Sigmoid colon (tissue), 7 donors: ENCODE data around the gene LDLRAD3. TPM values are rescaled to one million over a fixed set of nuclear protein-coding genes. Genes with fewer than 3 reads are reported as not detected.

Source experiments
- DNase-seq: peaks from one replicate; pipeline ENCODE4 v3.0.0-alpha.2; 2019
- H3K27ac ChIP-seq, 4 donors: fragments of 200-600 bp; sonication (generic); one replicate each; pipeline ENCODE4 v1.5.1; 2016 to 2019; ENCODE audit warnings: mild to moderate bottlenecking in 1 of 4
- H3K27me3 ChIP-seq, 3 donors: fragments of 200-600 bp; sonication (generic); one replicate each; pipeline ENCODE4 v1.5.1; 2019; ENCODE audit warnings: mild to moderate bottlenecking in 1 of 3
- H3K36me3 ChIP-seq, 4 donors: fragments of 200-600 bp; sonication (generic); one replicate each; pipeline ENCODE4 v1.5.1; 2016 to 2019
- H3K4me1 ChIP-seq, 4 donors: fragments of 200-600 bp; sonication (generic); one replicate each; pipeline ENCODE4 v1.5.1; 2017 to 2019
- H3K4me3 ChIP-seq, 4 donors: fragments of 200-600 bp; sonication (generic); one replicate each; pipeline ENCODE4 v1.5.1; 2017 to 2019; ENCODE audit warnings: mild to moderate bottlenecking in 2 of 4, moderate library complexity in 1 of 4
- H3K9me3 ChIP-seq, 4 donors: fragments of 200-600 bp in 3 of 4; sonication (generic) in 3 of 4; one replicate each; pipeline versions ENCODE4 v1.5.1 to v1.6.1; 2013 to 2019
- EP300 ChIP-seq, 4 donors: sonication (generic); formaldehyde crosslinking; IDR thresholded peaks; one replicate each; pipeline ENCODE4 v1.6.1; 2017; ENCODE audit warnings: antibody characterized with exemption in 4 of 4
- POLR2A ChIP-seq, 2 donors: fragments of 450-650 bp; IDR thresholded peaks; one replicate each; pipeline ENCODE4 v1.6.1; 2016; ENCODE audit warnings: antibody characterized with exemption in 2 of 2, mild to moderate bottlenecking in 2 of 2, moderate library complexity in 2 of 2
- POLR2AphosphoS5 ChIP-seq, 4 donors: sonication (generic); formaldehyde crosslinking; IDR thresholded peaks; one replicate each; pipeline ENCODE4 v1.6.1; 2017; ENCODE audit warnings: antibody characterized with exemption in 4 of 4
- WGBS, 2 donors: extraction: QIAGEN DNeasy Blood & Tissue Kit; methylation state at CpG; one replicate each; pipeline ENCODE4 v1.1.7; 2013; 5-methylcytosine and 5-hydroxymethylcytosine counted together
- intact Hi-C: fragments of 100-400 bp; cut with DNase I; formaldehyde crosslinking; loops from one replicate; pipeline ENCODE4 v1.15.1; 2023
- polyA plus RNA-seq, 3 donors: library from polyadenylated mRNA; stranded (reverse); fragments of 200-250 nt; gene quantifications; one replicate each; pipeline ENCODE4 v1.2.3, GENCODE V29; 2013
- total RNA-seq, 4 donors: library from RNA; depleted of rRNA; stranded (reverse); fragments of >200 nt; gene quantifications; one replicate each; pipeline ENCODE4 v1.1.0, GENCODE V29; 2016
- TF ChIP-seq, protein P1 (sequence below), 4 experiments: fragments of 450-650 bp in 3 of 4; fragments of 200-600 bp in 1 of 4; IDR thresholded peaks; one replicate each; pipeline ENCODE4 v1.5.1; 2016 to 2019; ENCODE audit warnings: antibody characterized with exemption in 4 of 4, mild to moderate bottlenecking in 3 of 4, moderate library complexity in 2 of 4
- donor health status: healthy with polysubstance abuse.
- donor health status: Bipolar disorder and iron deficiency.
- donor health status: healthy.

Gene LDLRAD3
- total and polyA plus RNA-seq, 7 donors: 0.23 to 23.4 (median 10.2) TPM

DNA sequence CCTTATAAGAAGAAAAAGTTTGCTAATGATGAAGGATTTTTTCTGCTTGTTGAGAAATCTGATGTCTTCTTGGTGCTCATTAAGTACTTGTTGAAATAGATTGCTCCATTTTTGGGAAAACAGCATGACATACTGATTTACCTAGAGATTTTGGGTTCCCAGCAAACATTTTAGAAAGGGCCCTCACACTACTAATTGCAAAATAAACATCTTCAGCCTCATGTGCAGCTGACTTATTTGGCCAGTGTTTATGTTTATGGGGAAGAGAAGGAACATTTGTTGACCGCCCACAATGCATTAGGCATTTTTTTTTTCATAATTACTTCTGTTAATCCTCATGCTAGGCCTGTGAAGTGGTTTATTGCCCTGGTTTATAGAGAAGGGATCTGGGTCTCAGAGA, 40.1 kb downstream of the LDLRAD3 start:
- Histone ChIP-seq H3K4me3 (no peak overlapping the region), H3K4me1 (peaks cover 0 to 29% (median 18%) of the 10 kb centered on the region in 4 donors), H3K27ac (no peak overlapping the region), H3K36me3 (no peaks in the 10 kb centered on the region), H3K9me3 (no peaks in the 10 kb centered on the region), H3K27me3 (no peaks in the 10 kb centered on the region)
- DNase-seq: no peak
- TF ChIP-seq EP300 (IDR thresholded peaks at IDR 0.05) (no peak), POLR2AphosphoS5 (IDR thresholded peaks at IDR 0.05) (no peak), POLR2A (IDR thresholded peaks at IDR 0.05) (no peak)
- intact Hi-C loops: no loop called here
- WGBS, 2 donors: 81 to 87% methylated on average over 1 of the region's 1 CpG

- Histone ChIP-seq H3K4me3 (no peak overlapping the region), H3K4me1 (peaks cover 0 to 15% (median 9%) of the 10 kb centered on the region in 4 donors), H3K36me3 (no peaks in the 10 kb centered on the region), H3K27me3 (no peaks in the 10 kb centered on the region), H3K9me3 (no peaks in the 10 kb centered on the region), H3K27ac (no peak overlapping the region)
- DNase-seq: no peak
- no peak for TF ChIP-seq POLR2AphosphoS5 (IDR thresholded peaks at IDR 0.05)
- TF ChIP-seq, protein P1, sequence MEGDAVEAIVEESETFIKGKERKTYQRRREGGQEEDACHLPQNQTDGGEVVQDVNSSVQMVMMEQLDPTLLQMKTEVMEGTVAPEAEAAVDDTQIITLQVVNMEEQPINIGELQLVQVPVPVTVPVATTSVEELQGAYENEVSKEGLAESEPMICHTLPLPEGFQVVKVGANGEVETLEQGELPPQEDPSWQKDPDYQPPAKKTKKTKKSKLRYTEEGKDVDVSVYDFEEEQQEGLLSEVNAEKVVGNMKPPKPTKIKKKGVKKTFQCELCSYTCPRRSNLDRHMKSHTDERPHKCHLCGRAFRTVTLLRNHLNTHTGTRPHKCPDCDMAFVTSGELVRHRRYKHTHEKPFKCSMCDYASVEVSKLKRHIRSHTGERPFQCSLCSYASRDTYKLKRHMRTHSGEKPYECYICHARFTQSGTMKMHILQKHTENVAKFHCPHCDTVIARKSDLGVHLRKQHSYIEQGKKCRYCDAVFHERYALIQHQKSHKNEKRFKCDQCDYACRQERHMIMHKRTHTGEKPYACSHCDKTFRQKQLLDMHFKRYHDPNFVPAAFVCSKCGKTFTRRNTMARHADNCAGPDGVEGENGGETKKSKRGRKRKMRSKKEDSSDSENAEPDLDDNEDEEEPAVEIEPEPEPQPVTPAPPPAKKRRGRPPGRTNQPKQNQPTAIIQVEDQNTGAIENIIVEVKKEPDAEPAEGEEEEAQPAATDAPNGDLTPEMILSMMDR (IDR thresholded peaks at IDR 0.05): no peak
- TF ChIP-seq EP300 (IDR thresholded peaks at IDR 0.05): no peak
- no peak for TF ChIP-seq POLR2A (IDR thresholded peaks at IDR 0.05)
- intact Hi-C loops: no loop called here
- WGBS, 2 donors: 76 to 93% methylated on average over 3 of the region's 3 CpGs
Measured at GRCh38 chr11:35986947-35987346, 43.1 kb downstream of the LDLRAD3 start.

DNA sequence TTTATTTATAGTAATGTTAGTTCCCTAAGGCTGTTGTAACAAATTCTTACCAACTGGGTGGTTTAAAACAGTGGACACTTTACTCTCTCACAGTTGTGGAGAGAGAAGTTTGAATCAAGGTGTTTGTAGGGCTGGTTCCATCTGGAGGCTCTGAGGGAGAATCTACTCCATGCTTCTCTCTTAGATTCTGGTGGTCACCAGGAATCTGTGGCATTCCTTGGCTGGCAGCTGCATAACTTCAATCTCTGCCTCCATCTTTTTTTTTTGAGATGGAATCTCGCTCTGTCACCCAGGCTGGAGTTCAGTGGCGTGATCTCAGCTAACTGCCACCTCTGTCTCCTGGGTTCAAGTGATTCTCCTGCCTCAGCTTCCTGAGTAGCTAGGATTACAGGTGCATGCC, 46.3 kb downstream of the LDLRAD3 start:
- H3K4me3 ChIP-seq: no peak overlapping the region
- 84 to 89% methylated on average over 2 of the region's 2 CpGs for WGBS, 2 donors
- no peak for DNase-seq
- no peak overlapping the region for H3K27ac ChIP-seq
- no peaks in the 10 kb centered on the region for H3K9me3 ChIP-seq
- H3K36me3 ChIP-seq: no peaks in the 10 kb centered on the region
- intact Hi-C loops: no loop called here
- H3K4me1 ChIP-seq: peaks cover 0 to 9% (median 0%) of the 10 kb centered on the region in 4 donors
- no peaks in the 10 kb centered on the region for H3K27me3 ChIP-seq
- TF ChIP-seq POLR2AphosphoS5 (IDR thresholded peaks at IDR 0.05): no peak
- TF ChIP-seq, protein P1 (IDR thresholded peaks at IDR 0.05): no peak
- TF ChIP-seq POLR2A (IDR thresholded peaks at IDR 0.05): no peak
- TF ChIP-seq EP300 (IDR thresholded peaks at IDR 0.05): no peak

DNA sequence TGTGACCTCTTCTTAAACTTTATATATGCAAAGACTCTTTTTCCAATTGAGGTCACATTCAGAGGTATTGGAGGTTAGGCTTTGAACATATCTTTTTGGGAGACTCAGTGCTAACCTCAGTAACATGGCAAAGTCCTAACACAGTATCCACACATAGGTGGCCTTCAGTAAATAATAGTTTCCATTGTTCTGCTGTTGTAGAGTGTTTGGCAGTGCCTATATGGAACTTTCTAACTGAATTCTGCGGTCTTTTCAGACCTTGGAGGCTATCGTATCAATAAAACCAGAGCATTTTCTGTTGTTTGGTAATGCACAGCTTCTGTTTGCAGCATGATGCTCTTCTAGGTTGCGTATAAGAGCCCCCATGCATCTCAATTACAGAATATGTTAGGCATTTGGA, 47.0 kb downstream of the LDLRAD3 start:
- Histone ChIP-seq H3K27ac (no peak overlapping the region), H3K27me3 (no peaks in the 10 kb centered on the region), H3K4me1 (peaks cover 0 to 9% (median 0%) of the 10 kb centered on the region in 4 donors), H3K36me3 (no peaks in the 10 kb centered on the region), H3K9me3 (no peaks in the 10 kb centered on the region), H3K4me3 (no peak overlapping the region)
- TF ChIP-seq EP300 (IDR thresholded peaks at IDR 0.05) (no peak), POLR2A (IDR thresholded peaks at IDR 0.05) (no peak), POLR2AphosphoS5 (IDR thresholded peaks at IDR 0.05) (no peak)
- TF ChIP-seq, protein P1 (IDR thresholded peaks at IDR 0.05): no peak
- 93 to 96% methylated on average over 3 of the region's 3 CpGs for WGBS, 2 donors
- intact Hi-C loops: no loop called here
- no peak for DNase-seq

DNA sequence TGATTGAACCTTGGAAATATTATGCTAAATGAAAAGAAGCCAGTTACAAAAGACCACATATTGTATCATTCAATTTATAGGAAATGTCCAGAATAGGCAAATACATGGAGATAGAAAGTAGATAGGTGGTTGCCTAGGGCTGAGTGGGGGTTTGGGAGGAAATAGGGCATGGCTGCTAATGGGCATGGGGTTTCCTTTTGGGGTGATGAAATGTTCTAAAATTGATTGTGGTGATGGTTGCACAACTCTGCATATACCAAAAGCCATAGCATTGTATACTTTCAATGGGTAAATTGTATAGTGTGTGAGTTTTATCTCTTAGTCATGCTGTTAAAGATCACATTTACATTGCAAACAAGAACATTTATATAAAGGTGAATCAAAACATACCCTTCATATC, 48.7 kb downstream of the LDLRAD3 start:
- TF ChIP-seq POLR2AphosphoS5 (IDR thresholded peaks at IDR 0.05) (no peak), POLR2A (IDR thresholded peaks at IDR 0.05) (no peak), EP300 (IDR thresholded peaks at IDR 0.05) (no peak)
- TF ChIP-seq, protein P1 (IDR thresholded peaks at IDR 0.05): no peak
- no peak for DNase-seq
- no peak overlapping the region for H3K27ac ChIP-seq

More for the DNA sequence above, 48.7 kb downstream of the LDLRAD3 start:
- intact Hi-C loops: no loop called here
- no peaks in the 10 kb centered on the region for H3K36me3 ChIP-seq
- H3K4me1 ChIP-seq: peaks cover 0 to 9% (median 0%) of the 10 kb centered on the region in 4 donors
- H3K4me3 ChIP-seq: no peak overlapping the region
- H3K27me3 ChIP-seq: no peaks in the 10 kb centered on the region
- H3K9me3 ChIP-seq: no peaks in the 10 kb centered on the region
